ENCODE data around the gene CTNNA1.
"Not testable (repeated sequence)": the region's sequence is repeated elsewhere in the genome, so short reads cannot be mapped to it uniquely, and the experiment has no call there.

Gene CTNNA1, protein sequence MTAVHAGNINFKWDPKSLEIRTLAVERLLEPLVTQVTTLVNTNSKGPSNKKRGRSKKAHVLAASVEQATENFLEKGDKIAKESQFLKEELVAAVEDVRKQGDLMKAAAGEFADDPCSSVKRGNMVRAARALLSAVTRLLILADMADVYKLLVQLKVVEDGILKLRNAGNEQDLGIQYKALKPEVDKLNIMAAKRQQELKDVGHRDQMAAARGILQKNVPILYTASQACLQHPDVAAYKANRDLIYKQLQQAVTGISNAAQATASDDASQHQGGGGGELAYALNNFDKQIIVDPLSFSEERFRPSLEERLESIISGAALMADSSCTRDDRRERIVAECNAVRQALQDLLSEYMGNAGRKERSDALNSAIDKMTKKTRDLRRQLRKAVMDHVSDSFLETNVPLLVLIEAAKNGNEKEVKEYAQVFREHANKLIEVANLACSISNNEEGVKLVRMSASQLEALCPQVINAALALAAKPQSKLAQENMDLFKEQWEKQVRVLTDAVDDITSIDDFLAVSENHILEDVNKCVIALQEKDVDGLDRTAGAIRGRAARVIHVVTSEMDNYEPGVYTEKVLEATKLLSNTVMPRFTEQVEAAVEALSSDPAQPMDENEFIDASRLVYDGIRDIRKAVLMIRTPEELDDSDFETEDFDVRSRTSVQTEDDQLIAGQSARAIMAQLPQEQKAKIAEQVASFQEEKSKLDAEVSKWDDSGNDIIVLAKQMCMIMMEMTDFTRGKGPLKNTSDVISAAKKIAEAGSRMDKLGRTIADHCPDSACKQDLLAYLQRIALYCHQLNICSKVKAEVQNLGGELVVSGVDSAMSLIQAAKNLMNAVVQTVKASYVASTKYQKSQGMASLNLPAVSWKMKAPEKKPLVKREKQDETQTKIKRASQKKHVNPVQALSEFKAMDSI

DNA sequence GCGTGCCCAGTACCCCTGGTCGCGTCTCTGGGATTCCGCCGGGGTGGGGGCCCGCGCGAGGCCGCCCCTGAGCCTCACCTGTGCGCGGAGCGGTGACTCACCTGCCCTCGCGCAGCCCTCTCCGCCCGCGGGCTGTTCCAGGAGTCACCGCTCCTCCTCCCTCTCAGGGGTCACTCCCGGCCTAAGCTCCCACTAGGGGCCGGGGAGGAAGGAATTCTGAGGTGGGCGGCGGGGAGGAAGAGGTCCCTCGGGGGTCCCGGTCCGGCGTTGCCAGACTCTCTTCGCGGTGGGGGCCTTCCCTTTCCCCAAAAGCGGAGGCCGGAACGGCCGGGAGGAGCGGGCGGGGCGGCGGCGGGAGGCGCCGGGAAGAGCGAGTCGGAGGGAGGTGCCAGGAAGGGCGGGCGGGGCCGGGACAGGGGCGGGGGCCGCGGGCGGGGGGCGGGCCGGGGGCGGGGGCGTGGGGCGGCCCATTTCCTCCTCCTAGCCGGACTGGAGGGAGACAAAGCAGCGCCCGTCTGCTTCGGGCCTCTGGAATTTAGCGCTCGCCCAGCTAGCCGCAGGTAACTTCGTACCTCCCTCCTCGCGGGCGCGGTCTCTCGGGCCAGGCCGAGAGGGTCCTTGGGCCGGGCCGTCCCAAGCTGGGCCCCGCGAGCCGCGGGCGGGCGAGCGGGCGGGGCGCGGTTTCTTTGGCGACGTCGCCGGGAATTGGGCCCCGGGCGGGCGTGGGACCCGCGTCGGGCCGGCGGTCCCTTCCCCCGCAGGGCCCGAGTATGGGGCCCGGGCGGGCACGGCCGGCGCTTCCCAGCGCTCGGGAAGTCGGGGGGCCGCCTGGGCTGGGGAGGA, at the start of gene CTNNA1:
Gene CTNNA1, plus strand, starts transcription at position 475 of the 843 bp plus-strand sequence. CDS start 28,500 bp downstream, outside the sequence.
- DNase-seq (ENCODE audit: low read depth): no peak
- TF ChIP-seq, protein P1, sequence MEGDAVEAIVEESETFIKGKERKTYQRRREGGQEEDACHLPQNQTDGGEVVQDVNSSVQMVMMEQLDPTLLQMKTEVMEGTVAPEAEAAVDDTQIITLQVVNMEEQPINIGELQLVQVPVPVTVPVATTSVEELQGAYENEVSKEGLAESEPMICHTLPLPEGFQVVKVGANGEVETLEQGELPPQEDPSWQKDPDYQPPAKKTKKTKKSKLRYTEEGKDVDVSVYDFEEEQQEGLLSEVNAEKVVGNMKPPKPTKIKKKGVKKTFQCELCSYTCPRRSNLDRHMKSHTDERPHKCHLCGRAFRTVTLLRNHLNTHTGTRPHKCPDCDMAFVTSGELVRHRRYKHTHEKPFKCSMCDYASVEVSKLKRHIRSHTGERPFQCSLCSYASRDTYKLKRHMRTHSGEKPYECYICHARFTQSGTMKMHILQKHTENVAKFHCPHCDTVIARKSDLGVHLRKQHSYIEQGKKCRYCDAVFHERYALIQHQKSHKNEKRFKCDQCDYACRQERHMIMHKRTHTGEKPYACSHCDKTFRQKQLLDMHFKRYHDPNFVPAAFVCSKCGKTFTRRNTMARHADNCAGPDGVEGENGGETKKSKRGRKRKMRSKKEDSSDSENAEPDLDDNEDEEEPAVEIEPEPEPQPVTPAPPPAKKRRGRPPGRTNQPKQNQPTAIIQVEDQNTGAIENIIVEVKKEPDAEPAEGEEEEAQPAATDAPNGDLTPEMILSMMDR (IDR thresholded peaks at IDR 0.05; ENCODE audit: low read depth, low read length, missing control alignments): no peak

GRCh38 chr5:138703777-138704176, 49.4 kb upstream of the CTNNA1 start:
- not testable (repeated sequence) for H3K4me3 ChIP-seq (ENCODE audit: low read depth, low read length); DNase-seq (ENCODE audit: low read depth)

More for the DNA sequence above, at the start of gene CTNNA1:
- peak within 1 kb of the TSS; percentile 96 for H3K4me3 ChIP-seq (ENCODE audit: low read depth, low read length)

- TF ChIP-seq, protein P1 (IDR thresholded peaks at IDR 0.05; ENCODE audit: low read depth, low read length, missing control alignments): no peak
- no peak for DNase-seq (ENCODE audit: low read depth)
- H3K4me3 ChIP-seq (ENCODE audit: low read depth, low read length): no peak overlapping the region
These were observed 48.2 kb upstream of the CTNNA1 start for GRCh38 chr5:138705007-138705406.

DNA sequence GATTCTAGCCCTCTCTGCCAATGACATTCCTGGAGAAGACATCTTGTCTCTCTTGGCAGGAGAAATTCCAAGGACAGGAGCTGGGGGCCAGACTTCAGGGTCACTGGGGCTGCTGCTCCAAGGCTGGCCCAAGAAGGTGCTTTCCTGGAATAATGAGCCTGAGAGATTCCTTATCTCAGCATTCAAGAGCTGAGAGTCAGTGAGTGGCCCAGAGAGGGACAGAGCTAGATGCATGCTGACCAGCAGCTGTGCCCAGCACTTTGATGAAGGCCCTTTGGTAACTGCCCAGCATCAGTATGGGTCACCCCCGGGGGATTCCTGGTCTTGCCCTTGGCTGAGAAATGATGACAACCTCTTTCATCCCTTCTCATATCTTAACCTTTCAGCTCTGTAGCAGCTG, 47.7 kb upstream of the CTNNA1 start:
- no peak overlapping the region for H3K4me3 ChIP-seq (ENCODE audit: low read depth, low read length)
- TF ChIP-seq, protein P1 (IDR thresholded peaks at IDR 0.05; ENCODE audit: low read depth, low read length, missing control alignments): no peak
- no peak for DNase-seq (ENCODE audit: low read depth)

GRCh38 chr5:138706655-138707480, 46.4 kb upstream of the CTNNA1 start:
- TF ChIP-seq, protein P1 (IDR thresholded peaks at IDR 0.05; ENCODE audit: low read depth, low read length, missing control alignments): no peak
- no peak overlapping the region for H3K4me3 ChIP-seq (ENCODE audit: low read depth, low read length)
- DNase-seq (ENCODE audit: low read depth): no peak

DNA sequence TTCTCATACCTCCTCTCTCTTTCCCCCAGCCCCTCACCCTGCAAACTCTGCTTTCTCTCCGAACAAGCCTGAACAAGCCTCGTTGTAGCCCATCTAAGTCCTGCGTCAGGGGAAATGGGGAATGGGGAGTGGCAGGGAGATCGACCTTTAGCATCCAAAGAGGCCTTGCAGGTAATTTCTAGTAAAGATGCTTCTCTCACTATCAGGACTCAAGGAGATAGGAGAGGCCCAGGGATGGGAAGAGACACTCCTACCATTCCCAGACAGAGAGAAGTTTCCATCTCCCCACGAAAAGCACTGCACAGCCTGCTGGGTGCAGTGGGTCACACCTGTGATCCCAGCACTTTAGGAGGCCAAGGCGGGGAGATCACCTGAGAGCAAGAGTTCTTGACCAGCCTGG, 44.4 kb upstream of the CTNNA1 start:
- no peak overlapping the region for H3K4me3 ChIP-seq (ENCODE audit: low read depth, low read length)
- TF ChIP-seq, protein P1 (IDR thresholded peaks at IDR 0.05; ENCODE audit: low read depth, low read length, missing control alignments): no peak
- DNase-seq (ENCODE audit: low read depth): no peak

All from GM12864 (cell line).